NCI-H2029 (cell line): ENCODE data around the gene SEC63.
"Not testable (repeated sequence)": the region's sequence is repeated elsewhere in the genome, so short reads cannot be mapped to it uniquely, and the experiment has no call there.

ENCODE experiments used
- DNase-seq: peaks from one replicate; lab custom pipeline; 2025; lab: John Stamatoyannopoulos, UW

The SEC63 gene

DNA sequence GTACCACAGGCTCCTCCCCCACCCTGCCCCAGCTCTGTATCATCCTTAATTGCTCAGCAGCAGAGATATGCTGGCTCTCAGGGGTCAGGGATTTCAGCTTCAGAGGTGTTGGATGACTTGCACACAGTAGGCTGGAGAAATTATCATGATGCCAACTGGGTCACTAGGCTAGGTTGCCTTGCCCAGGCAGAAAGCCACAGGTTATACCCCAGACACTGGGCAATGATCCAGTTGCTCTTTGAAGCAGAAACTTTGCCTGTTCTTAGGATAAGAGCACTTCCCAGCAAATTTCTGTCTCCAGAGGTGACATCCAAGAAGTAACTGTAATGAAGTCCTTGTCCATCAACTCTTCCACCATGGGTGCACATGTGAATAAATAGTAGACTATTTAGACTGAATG is 95.6 kb downstream of the SEC63 start:
- DNase-seq, result no peak

DNA sequence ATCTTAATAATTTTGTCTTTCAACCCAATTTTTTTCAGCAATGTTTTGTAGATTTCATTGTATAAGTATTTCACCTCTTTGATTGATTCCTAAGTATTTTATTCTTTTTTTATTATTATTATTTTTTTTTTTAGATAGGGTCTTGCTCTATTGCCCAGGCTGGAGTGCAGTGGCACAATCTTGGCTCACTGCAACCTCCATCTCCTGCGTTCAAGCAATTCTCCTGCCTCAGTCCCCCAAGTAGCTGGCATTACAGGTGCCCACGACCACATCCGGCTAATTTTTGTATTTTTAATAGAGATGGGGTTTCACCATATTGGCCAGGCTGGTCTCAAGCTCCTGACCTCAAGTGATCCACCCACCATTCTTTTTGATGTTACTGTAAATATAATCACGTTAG is 97.0 kb downstream of the SEC63 start:
- DNase-seq, result not testable (repeated sequence)

DNA sequence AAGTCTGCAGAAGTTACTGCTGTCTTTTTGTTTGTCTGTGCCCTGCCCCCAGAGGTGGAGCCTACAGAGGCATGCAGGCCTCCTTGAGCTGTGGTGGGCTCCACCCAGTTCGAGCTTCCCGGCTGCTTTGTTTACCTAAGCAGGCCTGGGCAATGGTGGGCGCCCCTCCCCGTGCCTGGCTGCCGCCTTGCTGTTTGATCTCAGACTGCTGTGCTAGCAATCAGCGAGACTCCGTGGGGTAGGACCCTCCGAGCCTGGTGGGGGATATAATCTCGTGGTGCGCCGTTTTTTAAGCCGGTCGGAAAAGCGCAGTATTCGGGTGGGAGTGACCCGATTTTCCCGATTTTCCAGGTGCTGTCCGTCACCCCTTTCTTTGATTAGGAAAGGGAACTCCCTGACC is 97.9 kb downstream of the SEC63 start:
- not testable (repeated sequence) for DNase-seq

DNA sequence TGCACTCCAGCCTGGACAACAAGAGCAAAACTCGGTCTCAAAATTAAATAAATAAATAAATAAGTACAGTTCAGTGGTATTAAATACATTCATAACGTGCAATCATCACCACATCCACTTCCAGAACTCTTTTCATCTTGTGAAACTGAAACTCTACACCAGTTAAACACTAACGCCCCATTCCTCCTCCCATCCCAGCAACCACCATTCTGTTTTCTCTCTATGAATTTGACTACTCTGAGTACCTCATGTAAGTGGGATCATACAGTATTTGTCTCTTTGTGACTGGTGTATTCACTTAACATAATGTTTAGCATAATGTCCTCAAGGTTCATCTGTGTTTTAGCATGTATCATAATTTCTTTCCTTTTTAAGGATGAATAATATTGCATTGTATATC is 104.8 kb downstream of the SEC63 start:
- no peak for DNase-seq

DNA sequence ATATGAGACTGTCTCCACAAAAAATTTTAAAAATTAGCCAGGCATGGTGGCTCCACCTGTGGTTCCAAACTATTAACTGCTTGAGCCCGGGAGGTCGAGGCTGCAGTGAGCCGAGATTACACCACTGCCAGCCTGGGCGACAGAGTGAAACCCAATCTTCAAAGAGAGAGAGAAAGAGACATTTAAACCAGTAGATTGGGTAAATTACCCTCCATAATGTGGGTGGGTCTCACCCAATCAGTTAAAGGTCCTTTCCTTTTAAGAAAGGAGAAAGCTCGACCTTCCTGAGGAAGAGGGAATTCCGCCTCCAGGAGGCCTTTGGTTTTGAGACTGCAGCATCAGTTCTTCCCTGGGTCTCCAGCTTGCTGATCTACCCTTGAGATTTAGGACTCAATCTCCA is 108.7 kb downstream of the SEC63 start:
- no peak for DNase-seq

DNA sequence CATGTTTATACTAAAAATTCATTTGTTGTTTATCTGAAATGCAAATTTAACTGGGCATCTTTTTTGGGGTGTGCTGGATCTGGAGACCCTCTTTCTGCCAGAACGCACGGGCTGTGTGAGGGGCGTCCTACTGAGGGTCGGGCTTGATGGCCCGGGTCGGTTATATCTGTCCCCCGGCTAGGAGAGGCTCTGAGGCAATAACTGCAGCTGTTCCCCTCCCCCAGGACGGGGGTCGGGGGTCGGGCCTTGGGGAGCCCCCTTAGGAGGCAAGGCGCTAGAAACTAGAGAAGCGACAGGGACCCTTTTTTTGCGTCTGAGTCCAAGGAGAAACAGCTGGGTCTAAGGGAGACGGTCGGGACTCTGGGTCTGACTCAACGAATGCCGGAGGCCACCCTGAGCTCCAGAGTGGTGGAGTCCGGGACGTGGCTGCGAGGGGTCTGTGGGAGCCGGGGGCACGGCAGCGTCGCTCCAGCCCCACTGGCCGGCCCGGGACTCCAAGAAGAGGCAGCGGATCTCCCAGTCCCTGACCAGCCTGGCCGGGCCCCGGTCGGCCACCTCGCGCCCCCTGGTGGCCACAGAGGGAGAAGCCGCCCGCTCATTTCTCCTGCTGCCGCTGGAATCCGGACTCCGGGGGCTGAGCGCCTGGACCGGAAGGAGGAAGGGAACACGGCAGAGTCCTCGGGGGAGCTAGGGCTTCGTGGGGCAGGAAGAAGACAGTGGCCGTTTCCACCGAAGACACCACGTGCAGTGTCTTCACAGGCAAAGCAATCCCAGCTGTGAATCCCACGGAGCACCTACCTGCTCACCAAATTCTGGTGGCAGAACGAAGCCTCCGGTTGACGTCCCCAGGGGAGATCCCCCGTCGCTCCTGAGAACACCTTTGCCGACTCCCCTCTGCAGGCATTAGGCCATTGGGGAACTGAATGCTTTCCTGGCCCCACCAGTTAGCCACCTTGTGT is 109.9 kb downstream of the SEC63 start:
- DNase-seq, result peak; percentile 59

DNA sequence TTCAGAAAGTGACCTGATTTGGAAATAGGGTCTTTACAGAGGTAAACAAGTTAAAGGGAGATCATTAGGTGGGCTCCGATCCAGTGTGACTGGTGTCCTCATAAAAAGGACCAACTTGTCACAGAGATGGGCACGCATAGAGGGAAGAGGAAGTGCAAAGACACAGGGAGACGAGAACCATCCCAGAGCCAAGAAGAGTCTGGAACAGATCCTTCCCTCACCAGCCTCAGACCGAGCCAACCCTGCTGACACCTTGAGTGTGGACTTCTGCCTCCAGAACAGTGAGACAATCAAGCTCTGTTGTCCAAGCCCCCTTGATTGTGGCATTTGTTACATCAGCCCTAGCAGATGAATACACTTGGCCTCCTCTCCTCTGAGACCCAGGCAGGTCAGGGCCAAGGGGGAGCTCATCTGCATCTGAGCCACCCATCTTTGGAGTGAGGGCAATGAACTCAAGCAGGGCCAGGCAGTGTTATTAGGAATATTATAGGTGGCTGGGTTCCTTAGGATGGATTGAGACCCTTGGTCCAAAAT is 111.7 kb downstream of the SEC63 start:
- DNase-seq, result no peak

DNA sequence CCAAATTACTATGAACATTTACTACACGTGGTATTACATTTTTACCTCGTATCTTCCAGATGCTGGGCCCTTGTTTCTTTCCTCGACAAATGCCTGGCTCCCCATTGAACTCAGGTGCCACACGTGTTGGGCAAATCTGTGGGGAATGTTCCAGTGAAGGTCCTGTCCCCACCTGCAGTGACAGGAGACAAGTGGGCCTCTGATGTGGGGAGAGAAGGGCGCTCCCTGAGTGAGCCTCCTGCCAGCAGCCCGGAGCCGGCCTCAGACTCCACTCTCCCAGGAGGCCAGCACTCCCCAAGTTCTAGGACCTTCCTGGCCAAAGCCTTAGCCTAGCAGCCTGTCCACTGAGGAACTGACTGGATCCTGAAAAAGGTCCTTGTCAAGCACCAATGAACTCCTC is 112.2 kb downstream of the SEC63 start:
- no peak for DNase-seq

DNA sequence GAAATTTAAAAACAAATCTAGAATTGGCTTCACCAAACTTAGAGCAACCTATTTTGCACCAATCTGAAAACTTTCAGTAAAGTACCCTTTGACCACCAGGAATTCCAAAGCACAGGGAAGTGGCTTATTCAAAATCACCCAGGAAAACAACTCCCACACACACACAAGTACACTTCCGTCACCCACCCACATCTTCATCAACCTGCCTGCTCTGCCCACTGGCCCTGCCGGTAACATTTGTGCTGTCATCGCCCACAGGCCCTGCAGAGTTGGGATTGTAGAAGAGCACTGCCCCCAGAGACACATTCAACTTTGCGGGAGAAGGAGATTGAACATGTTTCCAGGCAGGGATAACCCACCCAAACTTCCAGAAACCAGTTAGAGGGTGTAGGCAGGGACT is 114.6 kb downstream of the SEC63 start:
- DNase-seq, result no peak

DNA sequence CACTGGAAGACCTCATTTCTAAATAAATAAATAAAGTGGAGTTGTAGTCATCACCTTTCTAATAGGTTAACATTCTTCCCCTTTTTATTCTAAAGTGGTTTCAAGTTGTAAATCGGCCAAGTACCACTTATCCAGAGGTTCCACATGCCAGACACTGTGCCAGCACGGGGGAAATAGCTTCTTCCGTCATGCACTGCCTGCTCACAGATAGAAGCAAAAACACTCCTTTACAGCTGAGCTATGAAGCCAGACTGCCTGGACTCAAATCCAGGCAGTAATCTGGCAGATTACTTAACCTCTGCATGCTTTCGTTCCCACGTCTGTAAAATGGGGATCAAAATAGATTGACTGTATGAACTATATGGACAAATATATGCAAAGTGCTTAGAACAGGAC is 116.7 kb downstream of the SEC63 start:
- peak; percentile 81 for DNase-seq

DNA sequence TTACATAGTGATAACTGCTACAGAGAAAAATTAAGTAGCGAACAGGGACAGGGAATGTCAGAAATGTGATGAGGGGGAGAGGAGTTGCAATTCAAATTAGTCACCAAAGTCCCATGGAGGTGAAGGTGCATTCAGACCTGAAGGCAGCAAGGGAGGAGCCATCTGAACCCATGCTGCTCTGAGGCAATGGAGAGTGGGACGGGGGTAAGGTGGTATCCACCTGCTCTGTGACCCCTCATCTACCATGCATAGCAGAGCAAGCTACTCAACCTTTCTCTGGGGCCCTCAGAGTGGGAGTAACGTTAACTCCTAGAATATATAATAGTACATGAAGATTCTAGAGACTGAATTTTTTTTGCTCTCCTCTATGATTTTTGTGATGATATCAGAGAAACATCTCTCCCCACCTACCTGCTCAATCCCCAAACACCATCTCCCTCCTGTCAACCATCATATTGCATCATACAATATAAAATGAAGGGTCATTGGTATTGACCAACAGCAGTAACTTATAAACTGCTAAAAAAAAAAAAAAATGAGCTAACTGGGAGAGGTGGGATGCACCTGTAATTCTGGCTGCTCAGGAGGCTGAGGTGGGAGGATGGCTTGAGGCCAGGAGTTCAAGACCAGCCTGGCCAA is 117.3 kb downstream of the SEC63 start:
- no peak for DNase-seq

DNA sequence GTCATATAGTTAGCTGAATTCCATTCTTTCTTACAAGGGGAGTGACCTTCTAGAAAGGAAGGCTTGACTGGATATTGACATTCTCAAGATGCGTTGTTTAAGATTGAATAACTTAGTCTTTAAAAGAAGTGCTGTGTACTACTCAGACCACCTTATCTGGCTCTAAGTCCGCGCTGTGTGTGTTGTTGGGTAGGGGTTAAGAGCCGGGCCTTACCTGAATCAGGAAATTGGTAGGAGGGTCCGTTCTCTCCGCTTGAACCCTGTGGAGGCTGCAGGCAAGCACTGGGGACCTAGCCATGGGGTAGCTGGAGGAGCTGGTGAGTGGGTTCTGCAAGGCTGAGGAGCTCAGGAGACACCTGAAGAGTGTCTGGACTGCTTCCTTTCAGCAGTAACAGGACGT is 124.9 kb downstream of the SEC63 start:
- DNase-seq, result no peak

DNA sequence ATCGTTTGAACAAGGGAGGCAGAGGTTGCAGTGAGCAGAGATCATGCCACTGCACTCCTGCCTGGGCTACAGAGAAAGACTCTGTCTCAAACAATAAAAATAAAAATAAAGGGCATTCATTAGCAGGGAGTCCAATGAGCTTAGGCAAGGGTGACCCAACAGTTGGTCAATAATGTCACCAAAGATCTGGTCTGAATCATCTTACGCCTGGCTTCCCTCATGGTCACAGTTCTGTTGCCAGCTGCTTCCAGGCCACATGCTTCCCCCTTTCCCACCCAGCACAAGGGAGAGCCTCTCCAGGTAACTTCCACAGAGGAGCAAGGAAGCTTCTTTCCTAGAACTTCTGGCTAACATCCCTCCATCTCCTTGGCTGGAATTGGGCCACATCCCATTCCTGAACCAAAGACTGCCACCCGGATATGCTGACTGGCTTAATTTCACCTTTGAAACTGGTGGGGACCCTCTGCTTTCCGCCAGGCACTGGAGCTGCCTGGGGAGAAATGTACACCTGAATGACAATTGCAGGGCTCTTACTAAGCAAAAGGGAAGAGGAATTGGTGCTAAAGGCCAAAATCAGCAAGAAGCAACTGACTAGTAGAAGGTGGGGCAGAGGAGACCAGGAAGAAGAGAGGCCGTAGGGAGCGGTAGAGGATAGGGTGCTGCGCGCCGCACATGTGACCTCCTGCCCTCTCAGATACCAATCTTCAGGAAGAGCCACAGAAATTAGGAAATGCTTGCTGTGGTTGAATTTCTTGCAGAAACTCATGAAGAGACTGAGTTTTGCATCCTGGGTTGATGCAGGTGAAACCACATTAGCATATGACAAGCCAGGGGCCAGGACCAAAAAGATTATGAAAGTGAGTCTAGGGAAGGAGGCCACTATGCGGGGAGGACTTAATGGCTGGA is 125.6 kb downstream of the SEC63 start:
- DNase-seq, result no peak

DNA sequence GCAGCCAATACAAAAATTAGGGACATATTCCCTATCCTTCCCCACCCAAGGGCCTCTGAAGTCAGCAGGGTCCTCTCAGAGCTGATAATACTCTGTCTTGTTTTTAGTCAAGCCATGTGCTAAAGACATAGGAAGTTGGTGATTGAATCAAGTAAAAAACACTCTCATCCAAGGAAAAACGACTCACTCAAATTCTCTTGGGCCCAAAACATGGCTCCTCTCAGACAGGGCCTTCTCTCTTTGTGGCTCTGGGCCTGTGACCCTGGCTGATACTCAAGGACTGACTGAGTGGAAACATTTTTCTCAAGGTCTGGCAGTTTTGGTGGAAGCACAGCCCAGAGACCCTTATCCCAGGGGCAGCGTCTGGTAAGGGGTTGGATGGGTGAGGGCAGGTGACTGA is 127.9 kb downstream of the SEC63 start:
- DNase-seq, result no peak

DNA sequence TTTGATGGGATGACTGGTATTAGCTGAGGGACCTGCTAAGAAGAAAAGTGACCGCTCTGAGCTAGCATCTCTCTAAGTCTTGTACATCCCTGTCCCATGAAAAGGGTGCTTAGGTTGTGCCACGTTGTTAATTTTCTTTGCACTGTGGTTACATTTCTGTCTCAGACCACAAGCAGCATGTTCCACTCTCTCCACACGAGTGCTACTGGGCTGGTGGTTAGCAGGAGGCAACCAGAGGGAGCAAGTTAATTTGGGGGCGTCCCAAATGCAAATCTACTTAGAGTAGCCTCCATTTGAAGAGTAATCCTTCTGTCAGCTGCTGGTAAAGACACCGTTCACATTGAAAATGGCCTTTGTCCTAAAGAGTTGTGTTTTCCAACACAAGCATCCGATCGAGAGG is 130.5 kb downstream of the SEC63 start:
- DNase-seq, result no peak

DNA sequence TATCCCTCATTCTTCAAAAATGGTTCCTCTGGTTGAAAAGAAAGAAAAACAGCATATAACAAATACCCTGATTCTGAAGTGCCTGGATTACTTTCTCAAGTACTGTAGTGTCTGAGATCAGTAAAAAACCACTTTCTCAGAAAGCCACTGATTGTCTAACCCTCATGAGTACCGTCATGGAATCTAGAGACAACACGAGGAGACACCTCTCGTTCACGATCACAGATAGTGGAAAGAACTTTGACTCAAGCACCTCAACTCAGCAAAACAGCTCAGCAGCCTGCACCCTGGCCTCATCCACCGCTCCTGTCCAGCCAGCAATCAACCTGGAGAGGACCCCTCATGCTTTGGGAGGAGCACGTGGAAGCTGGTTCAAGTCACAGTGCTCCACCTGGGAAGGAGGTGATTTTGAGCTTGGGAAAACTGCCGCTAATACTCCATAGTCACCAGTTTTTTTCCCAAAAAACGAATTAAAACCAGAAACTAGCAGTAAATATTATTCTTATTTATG is 134.9 kb downstream of the SEC63 start:
- DNase-seq, result no peak

DNA sequence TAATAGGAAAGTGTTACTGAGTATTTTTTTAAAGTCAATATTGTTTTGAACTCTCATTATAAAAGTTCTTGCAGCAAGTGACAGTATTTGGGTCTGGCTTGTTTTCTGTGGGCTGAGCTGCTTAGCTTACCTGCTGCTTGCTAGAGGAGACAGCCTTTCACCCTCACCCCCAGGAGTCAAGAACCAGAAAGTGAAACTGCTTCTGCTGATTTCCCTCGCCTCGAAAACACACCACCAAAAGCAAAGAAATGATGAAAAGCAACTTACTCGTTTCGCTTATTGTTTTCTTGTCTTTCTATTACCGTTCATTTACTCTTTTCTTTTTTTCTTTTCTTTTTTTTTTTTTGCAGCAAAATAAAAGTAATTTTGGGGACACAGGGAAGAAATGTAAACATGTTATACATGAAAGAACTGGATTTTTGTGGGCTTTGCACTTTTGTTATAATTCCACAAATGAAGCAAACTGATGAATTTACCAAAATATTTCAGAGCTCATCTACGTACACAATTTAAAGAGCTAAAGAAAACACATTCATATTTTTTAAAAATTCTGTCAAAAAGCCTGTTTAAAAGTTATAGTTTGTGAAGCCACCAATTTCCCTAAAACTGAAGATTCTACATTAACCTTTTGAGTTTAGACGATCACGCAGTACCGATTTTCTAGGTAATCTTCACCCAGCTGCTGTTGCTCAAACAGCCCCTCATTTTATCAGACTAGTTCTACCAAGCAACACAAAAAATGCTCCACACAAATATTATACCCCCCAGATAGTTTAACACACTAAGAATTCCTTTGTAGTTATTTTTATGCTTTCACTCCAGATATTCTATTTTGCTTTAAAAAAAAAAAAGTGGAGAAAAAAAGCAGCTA is 135.6 kb downstream of the SEC63 start:
- DNase-seq, result no peak

DNA sequence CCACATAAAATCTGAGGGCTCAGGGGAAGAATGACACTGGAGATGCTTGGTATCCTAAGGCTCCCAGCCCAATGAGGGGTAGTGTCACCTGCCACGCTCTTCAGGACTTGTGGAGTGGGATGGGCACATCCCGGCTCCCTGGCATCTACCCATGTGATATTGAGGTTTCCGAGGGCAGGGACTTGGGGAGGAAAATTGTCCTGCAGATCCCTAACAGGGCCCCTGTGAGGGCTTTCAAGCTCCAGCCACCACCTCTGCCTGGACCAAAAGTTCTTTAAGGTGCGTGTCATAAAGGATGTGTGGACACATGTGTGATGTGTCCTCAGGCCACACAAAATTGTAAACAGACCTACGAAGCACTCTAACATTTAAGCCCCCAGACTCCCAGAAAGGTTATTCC is 136.4 kb downstream of the SEC63 start:
- DNase-seq, result no peak

DNA sequence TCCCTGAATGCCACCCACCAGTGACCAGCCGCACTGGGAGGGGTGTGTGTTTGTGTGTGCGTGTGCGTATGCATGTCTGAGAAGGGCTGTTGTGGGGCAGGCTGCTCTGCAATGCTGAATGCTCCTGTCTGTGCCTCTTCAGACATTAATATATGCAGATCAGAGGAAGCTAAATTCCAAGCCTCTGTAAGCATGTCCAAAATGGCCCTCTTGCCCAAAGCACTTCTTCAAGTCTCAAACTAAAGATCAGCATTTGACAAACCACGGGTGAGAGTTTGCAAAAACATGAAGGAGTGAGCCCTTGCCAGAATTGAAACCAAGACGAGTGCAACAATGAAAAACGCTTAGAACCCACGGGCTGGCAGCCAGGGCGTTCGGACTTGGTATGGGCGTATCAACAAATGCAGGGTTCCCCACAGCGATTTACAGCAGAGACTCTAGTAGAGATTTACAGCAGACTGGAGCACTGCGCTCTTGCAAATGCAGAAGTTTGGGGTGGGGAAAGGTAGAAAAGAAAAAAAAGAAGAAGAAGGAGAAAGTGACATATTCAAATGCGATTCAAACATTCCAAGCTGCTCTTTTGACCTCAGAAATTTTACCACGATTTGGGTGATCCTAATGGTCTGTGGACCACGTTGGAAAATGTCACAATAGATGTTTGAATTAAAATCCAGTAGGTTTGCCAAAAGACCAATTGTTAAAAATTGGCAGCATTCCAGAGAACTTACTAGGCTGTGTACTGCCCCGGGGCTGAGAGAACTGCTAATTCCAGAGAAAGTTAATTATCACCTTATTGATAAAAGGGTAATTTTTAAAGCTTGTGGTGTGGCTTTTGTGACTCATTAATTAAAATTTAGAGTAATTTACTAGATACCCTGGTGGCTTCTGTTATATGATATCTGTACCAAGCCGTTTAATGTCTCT is 137.4 kb downstream of the SEC63 start:
- no peak for DNase-seq

DNA sequence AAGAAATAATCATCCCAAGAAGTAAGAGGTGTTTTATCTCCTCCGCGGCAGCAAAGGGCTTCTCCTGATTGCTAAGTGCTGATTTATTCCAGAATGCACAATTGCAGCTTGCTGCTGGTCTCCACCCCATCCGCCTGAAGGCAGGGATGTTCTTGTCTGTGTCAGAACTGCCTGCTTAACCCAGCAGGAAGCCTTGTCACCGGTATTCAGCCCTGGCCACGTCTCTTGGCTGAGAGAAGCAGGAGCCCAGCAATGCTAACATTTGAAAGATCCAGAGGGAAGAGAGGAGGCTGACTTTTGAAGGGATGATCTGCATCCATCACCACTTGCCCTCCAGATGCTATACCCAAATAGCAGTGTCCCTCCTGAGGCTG is 138.1 kb downstream of the SEC63 start:
- no peak for DNase-seq
